H54 (cell line): ENCODE measurements around the gene IKBKE.
A peak's percentile ranks its signal among the peaks of the same experiment; 100 is the strongest.

Experiments
- DNase-seq: peaks from one replicate; pipeline ENCODE4 v3.0.0; 2011; ENCODE audit warnings: low spot score, mixed read lengths; ENCODE audit not compliant: insufficient read length
- FAIRE-seq: peaks from 3 replicates; lab custom pipeline; 2011; peaks lifted over from hg19 to GRCh38; lab: Jason Lieb, UNC
- POLR2A ChIP-seq: IDR thresholded peaks from 2 replicates; pipeline ENCODE4 v1.6.1; 2011; ENCODE audit warnings: low read depth, mild to moderate bottlenecking, low read length

Gene IKBKE

GRCh38 chr1:206446688-206447421 is 23.4 kb upstream of the IKBKE start:
- FAIRE-seq (no peak), DNase-seq (no peak)
- TF ChIP-seq POLR2A = no peak

DNA sequence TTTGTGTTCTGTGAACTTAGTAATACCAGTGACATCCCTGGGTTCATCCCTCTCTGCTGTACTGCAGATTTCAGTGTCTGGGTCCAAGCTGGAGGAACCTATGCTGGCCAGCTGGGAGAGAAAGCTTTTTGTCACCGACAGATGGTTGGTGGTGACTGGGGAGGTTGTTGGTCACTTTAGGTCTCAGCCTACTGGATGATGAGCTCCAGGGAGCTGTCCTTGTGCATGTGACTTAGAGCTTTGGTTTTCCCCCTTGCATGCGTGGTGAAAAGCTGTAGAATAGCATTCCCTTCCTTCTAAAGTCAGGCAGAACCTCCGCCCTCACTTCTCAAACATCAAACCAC is 22.9 kb upstream of the IKBKE start:
- DNase-seq = no peak
- FAIRE-seq = no peak
- TF ChIP-seq POLR2A = no peak

DNA sequence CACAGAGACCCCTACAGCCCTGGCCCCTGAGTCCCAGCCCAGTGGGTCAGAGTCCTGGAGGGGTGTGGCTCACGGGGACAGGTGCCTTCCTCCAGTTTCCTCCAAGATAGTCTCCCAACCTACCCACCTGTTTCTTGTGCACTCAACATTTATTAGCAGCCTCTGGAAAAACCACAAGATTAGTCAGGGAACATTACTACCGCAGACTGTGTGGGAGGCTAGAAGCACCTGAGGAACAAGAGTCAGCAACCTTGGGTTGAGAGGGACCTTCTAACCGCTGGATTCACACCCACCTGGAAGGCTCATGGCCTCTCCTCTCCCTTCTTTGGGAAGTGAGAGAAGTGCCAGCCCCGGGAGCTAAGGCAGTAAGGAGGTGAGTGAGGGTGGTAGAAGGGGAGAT is 22.5 kb upstream of the IKBKE start:
- DNase-seq = no peak
- FAIRE-seq = no peak
- no peak for TF ChIP-seq POLR2A

DNA sequence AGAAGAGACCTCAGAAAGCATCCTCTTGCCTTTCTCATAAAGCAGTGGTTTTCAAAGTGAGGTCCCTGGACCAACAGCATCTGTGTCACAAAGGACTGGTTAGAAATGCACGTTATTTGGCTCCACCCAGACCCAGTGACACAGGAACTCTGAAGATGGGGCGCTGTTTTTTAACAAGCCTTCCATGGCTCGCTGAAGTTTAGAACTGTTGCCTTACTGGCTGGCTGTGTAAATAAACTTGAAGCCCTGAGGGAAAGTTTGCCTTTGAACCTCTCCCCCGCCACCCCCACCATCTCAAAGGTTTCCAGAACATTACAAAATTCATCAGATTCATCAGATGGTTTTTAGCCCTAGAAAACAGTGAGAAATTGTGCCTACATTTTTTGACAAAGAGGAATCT is 21.8 kb upstream of the IKBKE start:
- TF ChIP-seq POLR2A = no peak
- no peak for DNase-seq
- FAIRE-seq = no peak

DNA sequence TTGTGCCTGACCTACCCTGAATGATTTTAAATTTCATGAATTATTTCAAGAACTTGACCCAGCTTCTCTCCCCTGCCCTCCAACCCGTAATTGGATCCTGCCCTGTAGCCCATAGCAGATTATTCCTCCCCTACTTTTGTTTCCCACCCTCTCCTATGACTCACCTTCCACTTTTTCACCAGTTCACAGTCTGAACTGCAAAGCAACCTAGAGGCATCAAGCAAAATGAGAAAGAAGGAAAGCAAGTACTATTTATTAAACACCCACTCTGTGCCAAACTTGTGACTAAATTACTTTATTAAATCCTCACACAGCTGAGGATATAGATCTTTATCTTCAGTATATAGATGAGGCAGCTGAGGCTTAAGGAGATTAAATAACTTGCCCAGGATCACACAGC is 20.7 kb upstream of the IKBKE start:
- FAIRE-seq (no peak), DNase-seq (no peak)
- no peak for TF ChIP-seq POLR2A

DNA sequence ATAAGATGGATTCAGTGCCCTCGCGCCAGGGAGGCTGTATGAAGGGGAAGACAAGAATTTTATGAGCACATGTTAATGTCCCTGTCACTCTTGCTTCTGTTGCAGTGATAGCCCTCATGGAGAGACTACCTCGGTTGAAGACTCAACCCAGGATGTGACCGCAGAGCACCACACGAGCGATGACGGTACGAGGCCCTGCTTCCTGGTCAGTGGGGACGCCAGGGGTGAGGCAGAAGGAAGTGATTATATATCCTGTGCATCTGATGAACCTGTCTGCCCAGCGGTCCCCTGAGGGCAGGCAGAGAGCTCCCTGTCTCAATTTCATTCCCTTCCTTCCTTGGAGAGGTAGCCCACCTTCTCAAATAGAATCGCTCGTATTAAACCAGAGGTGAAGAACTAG is 20.0 kb upstream of the IKBKE start:
- DNase-seq (no peak), FAIRE-seq (no peak)
- TF ChIP-seq POLR2A = no peak

GRCh38 chr1:206451134-206451686 is 19.1 kb upstream of the IKBKE start:
- DNase-seq (no peak), FAIRE-seq (no peak)
- no peak for TF ChIP-seq POLR2A

DNA sequence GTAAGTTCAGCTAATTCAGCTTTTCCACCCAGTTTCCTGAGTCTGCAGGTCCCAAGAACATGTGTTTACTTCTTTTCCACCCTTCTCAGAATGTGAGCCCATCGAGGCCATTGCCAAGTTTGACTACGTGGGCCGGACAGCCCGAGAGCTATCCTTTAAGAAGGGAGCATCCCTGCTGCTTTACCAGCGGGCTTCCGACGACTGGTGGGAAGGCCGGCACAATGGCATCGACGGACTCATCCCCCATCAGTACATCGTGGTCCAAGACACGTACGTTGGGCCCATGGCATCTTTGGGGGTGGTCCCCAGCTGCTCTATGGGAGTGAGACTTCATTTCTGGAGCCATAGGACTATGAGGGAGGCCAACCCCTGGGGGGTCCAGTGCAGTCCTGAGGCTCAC is 17.2 kb upstream of the IKBKE start:
- no peak for FAIRE-seq
- no peak for DNase-seq
- no peak for TF ChIP-seq POLR2A

GRCh38 chr1:206455289-206455665 is 15.0 kb upstream of the IKBKE start:
- DNase-seq (no peak), FAIRE-seq (no peak)
- no peak for TF ChIP-seq POLR2A

DNA sequence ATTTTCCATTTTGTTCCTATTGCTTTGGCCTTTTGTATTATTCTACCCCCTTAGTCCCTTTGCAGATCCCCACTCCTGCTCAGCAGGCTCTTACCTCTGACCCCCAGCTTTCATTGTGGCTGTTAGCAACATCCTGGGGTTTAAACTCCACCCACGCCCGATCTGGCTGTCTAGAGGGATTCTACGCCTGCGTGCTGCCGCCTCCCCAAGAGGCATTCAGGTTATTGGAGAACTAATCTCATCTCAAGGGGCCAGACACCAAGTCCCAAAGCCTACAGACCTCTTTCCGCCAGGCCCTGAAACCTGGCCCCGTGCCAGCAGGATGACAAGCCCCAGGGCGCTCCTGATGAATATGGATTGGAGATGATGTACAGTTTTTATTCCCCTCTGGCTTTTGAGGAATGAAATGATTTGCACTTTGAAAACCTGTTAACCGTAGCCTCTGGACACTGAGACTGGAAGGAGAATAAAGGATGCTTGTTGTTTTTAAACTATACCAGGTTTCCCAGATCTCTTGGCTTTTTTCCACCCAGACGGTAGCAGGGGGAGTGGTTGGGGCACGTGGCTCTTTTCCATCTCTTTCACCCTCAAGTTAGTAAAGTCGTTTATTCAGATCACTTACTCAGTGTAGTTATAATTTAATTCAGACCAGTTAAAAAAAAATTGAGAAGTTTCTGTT is 14.5 kb upstream of the IKBKE start:
- FAIRE-seq = no peak
- TF ChIP-seq POLR2A = no peak
- no peak for DNase-seq

DNA sequence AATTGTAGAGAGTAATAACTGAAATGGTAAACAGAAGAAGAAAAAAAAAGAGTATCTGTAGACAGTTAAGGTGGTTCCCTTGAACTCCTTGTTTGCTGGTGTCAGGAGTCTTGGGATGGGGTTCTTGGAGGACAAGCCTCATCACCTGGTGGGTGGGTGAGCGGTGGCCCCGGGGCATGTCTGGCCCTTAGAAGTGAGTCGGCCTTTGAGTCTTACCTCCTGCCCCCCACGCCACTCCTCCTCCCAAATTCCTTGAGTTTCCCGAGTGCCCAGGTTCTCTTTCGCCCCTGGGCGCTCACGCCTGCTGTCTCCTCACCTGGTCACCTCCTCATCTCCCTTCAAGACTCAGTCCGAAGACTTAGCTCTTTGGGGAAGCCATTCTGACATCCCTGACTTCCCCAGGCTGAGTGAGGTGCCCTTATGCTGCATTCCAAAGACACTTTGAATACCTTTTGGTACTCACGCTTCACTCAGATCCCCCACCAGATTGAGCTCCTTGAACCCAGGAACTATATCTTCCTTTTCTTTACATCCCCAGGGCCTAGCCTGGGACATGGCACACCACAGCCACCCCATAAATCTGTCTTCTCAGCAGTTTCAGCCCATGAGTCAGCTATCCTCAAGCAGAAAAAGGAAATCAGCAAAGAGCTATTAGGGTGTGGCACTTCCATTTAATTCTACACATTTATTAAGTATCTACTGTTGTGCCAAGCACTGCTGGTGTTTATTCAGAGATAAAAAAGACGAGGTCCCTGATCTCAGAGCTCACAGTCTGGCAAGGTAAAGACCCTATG is 13.5 kb upstream of the IKBKE start:
- TF ChIP-seq POLR2A = no peak
- FAIRE-seq (no peak), DNase-seq (peak; percentile 40)

DNA sequence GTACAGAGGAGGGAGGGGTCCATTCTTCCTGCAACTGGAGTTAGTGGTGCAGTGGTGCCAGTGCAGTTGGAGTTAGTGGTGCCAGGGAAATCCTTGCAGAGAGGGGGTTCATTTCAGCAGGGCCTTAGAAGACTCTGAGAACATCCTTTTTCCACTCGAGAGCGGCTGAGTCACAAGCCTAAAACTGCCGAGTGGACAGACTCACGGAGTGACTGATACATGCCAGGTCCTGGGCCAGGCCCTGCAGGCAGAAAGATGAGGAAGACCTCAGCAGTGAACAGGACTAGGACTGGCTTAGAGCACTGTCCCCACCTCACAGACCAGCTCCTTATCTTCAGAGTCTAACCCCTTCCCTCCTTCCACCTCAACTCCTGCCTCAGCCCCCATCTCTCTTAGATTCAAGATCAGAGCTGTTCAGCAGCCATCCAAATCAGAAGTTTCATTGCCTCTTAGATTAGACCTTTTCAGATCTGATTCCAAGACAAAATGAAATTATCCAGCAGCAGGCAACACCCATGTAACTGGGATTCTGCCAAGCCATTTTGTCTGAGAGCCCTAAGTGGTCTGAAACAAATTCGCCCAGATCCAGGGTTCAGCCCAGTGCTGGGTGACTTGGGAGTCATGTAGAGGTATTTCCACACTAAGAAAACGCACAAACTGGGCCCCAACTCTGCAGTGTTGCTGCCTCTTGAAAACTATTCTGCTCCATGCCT is 12.7 kb upstream of the IKBKE start:
- no peak for DNase-seq
- no peak for FAIRE-seq
- TF ChIP-seq POLR2A = no peak

DNA sequence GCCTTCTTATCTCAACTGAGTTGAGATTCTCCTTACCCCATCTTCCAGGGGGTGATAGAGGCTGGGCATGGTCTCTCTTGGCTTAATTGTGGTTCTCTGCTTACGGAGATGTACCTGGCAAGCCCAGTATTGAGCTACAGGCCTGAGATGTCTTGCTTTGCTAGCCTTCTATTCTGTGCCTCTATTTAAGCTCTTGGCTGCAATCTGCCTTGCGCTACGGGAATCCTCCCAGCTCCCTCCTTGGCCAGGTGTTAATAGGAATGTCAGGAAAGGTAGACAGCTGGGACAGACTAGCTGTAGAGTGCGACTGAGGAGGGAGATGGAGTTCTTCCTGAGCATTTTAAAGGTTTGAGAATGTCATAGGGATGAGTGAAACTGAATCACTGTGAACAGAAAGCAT is 10.6 kb upstream of the IKBKE start:
- DNase-seq (no peak), FAIRE-seq (no peak)
- TF ChIP-seq POLR2A = no peak

DNA sequence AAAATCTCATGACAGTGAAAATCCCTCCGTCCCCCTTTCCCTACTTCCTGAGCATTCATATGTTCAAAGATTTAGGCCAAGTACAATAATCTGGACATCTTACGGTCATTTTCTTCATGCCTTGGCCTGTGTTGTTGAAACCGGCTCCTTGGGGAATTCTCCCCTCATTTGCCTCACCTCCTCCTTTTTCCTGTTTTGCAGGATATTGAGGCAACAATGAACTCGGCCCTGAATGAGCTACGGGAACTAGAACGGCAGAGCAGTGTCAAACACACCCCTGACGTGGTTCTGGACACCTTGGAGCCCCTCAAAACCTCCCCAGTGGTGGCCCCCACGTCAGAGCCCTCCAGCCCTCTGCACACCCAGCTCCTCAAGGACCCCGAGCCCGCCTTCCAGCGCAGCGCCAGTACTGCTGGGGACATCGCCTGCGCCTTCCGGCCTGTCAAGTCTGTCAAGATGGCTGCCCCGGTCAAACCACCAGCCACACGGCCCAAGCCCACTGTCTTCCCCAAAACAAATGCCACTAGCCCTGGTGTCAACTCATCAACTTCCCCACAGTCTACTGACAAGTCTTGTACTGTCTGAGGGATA is 9.3 kb upstream of the IKBKE start:
- no peak for TF ChIP-seq POLR2A
- no peak for DNase-seq
- FAIRE-seq = no peak
